ENCODE measurements around the gene LCK. TPM values are rescaled to one million over a fixed set of nuclear protein-coding genes. Genes with fewer than 3 reads are reported as not detected.
A peak's percentile ranks its signal among the peaks of the same experiment; 100 is the strongest.
"Not testable (repeated sequence)": the region's sequence is repeated elsewhere in the genome, so short reads cannot be mapped to it uniquely, and the experiment has no call there.

The LCK gene
- total RNA-seq, 1 donor from 2014 or later: 0.50 TPM

GRCh38 chr1:32234792-32235191, 16.3 kb upstream of the LCK start:
- ATAC-seq (no peak), DNase-seq (no peak)
- intact Hi-C loops (cut with micrococcal nuclease): no loop called here

- intact Hi-C loops (cut with micrococcal nuclease): no loop called here
- DNase-seq (no peak), ATAC-seq (no peak)
Measured at GRCh38 chr1:32239337-32239736, 11.7 kb upstream of the LCK start.

GRCh38 chr1:32239790-32240139, 11.3 kb upstream of the LCK start:
- ATAC-seq (no peak), DNase-seq (peak; percentile 41)
- intact Hi-C loops (cut with micrococcal nuclease): no loop called here

- intact Hi-C loops (cut with micrococcal nuclease): no loop called here
- DNase-seq: peak; percentile 83
- ATAC-seq: peak; percentile 88
Measured at GRCh38 chr1:32240140-32240951, 10.7 kb upstream of the LCK start.

GRCh38 chr1:32241001-32241763, 9.9 kb upstream of the LCK start:
- intact Hi-C loops (cut with micrococcal nuclease): no loop called here
- ATAC-seq (peak; percentile 78), DNase-seq (peak; percentile 77)

GRCh38 chr1:32242341-32242851, 8.7 kb upstream of the LCK start:
- ATAC-seq (peak; percentile 32), DNase-seq (peak; percentile 71)
- intact Hi-C loops (cut with micrococcal nuclease): no loop called here

- ATAC-seq (peak; percentile 62), DNase-seq (peak; percentile 58)
- intact Hi-C loops (cut with micrococcal nuclease): no loop called here
Measured at GRCh38 chr1:32246888-32247273, 4.2 kb upstream of the LCK start, which contains the start of gene FAM167B. TSS of gene FAM167B (plus strand) at chr1:32247222. CDS start at chr1:32247422, 200 bp downstream.

GRCh38 chr1:32247452-32247851, 3.6 kb upstream of the LCK start:
- intact Hi-C loops (cut with micrococcal nuclease): no loop called here
- peak; percentile 8 for ATAC-seq
- DNase-seq: peak; percentile 48

GRCh38 chr1:32247983-32248889, 2.8 kb upstream of the LCK start:
- peak; percentile 74 for ATAC-seq
- peak; percentile 92 for DNase-seq
- intact Hi-C loops (cut with micrococcal nuclease): no loop called here

- peak; percentile 34 for ATAC-seq
- DNase-seq: no peak
- intact Hi-C loops (cut with micrococcal nuclease): no loop called here
Measured at GRCh38 chr1:32249831-32250525, 1.1 kb upstream of the LCK start.

GRCh38 chr1:32255072-32256071, 4.3 kb downstream of the LCK start:
- intact Hi-C loops (cut with micrococcal nuclease): no loop called here
- ATAC-seq (no peak), DNase-seq (no peak)

- DNase-seq (no peak), ATAC-seq (no peak)
- intact Hi-C loops (cut with micrococcal nuclease): no loop called here
Measured at GRCh38 chr1:32256473-32257226, 5.6 kb downstream of the LCK start.

- no peak for DNase-seq
- ATAC-seq: no peak
- intact Hi-C loops (cut with micrococcal nuclease): no loop called here
Measured at GRCh38 chr1:32257227-32257508, 6.1 kb downstream of the LCK start.

- DNase-seq; intact Hi-C loops (cut with micrococcal nuclease); ATAC-seq: not testable (repeated sequence)
Measured at GRCh38 chr1:32263236-32263593, 12.2 kb downstream of the LCK start.

GRCh38 chr1:32263744-32264143, 12.7 kb downstream of the LCK start:
- intact Hi-C loops (cut with micrococcal nuclease): no loop called here
- DNase-seq: no peak

GRCh38 chr1:32265846-32266245, 14.8 kb downstream of the LCK start:
- ATAC-seq: no peak
- no peak for DNase-seq
- intact Hi-C loops (cut with micrococcal nuclease): no loop called here

More at GRCh38 chr1:32263744-32264143, 12.7 kb downstream of the LCK start:
- ATAC-seq: no peak

GRCh38 chr1:32266921-32267591, 16.0 kb downstream of the LCK start:
- intact Hi-C loops (cut with micrococcal nuclease): no loop called here
- DNase-seq: no peak
- no peak for ATAC-seq
